Suprapubic skin (tissue), 4 donors: Measurements from ENCODE around the gene SRPRA. TPM values are rescaled to one million over a fixed set of nuclear protein-coding genes. Genes with fewer than 3 reads are reported as not detected.
A peak's percentile ranks its signal among the peaks of the same experiment; 100 is the strongest.

ENCODE experiments used
- DNase-seq, 2 donors: peaks; one replicate each; pipeline ENCODE4 v3.0.0-alpha.2; 2019; ENCODE audit warnings: low spot score in 2 of 2
- H3K27ac ChIP-seq: fragments of 200-600 bp; sonication (generic); one replicate; pipeline ENCODE4 v1.5.1; 2019
- H3K27me3 ChIP-seq: fragments of 200-600 bp; sonication (generic); one replicate; pipeline ENCODE4 v1.5.1; 2019
- H3K36me3 ChIP-seq: fragments of 200-600 bp; sonication (generic); one replicate; pipeline ENCODE4 v1.5.1; 2019
- H3K4me1 ChIP-seq: fragments of 200-600 bp; sonication (generic); one replicate; pipeline ENCODE4 v1.5.1; 2019
- H3K4me3 ChIP-seq: fragments of 200-600 bp; sonication (generic); one replicate; pipeline ENCODE4 v1.5.1; 2019; ENCODE audit warnings: mild to moderate bottlenecking
- H3K9me3 ChIP-seq: fragments of 200-600 bp; sonication (generic); one replicate; pipeline ENCODE4 v1.5.1; 2019
- EP300 ChIP-seq: sonication (generic); formaldehyde crosslinking; IDR thresholded peaks from one replicate; pipeline ENCODE4 v1.6.1; 2017; ENCODE audit warnings: antibody characterized with exemption
- POLR2A ChIP-seq, 2 donors: fragments of 450-650 bp; IDR thresholded peaks; one replicate each; pipeline ENCODE4 v1.6.1; 2017; ENCODE audit warnings: antibody characterized with exemption in 2 of 2, mild to moderate bottlenecking in 2 of 2, moderate library complexity in 2 of 2
- POLR2AphosphoS5 ChIP-seq, 3 donors: sonication (generic); formaldehyde crosslinking; IDR thresholded peaks; one replicate each; pipeline ENCODE4 v1.6.1; 2017; ENCODE audit warnings: antibody characterized with exemption in 3 of 3
- WGBS: methylation state at CpG from one replicate; pipeline ENCODE4 v1.1.5; 2018; 5-methylcytosine and 5-hydroxymethylcytosine counted together
- total RNA-seq, 4 donors: library from RNA; depleted of rRNA; stranded (reverse); fragments of >200 nt; gene quantifications; one replicate each; pipeline ENCODE4 v1.1.0, GENCODE V29; 2016
- TF ChIP-seq, protein P1 (sequence below), 2 donors: fragments of 200-600 bp in 1 of 2; fragments of 450-650 bp in 1 of 2; sonication (generic) in 1 of 2; IDR thresholded peaks; one replicate each; pipeline ENCODE4 v1.5.1; 2016 to 2019; ENCODE audit warnings: antibody characterized with exemption in 2 of 2, mild to moderate bottlenecking in 1 of 2, moderate library complexity in 1 of 2

SRPRA gene, protein sequence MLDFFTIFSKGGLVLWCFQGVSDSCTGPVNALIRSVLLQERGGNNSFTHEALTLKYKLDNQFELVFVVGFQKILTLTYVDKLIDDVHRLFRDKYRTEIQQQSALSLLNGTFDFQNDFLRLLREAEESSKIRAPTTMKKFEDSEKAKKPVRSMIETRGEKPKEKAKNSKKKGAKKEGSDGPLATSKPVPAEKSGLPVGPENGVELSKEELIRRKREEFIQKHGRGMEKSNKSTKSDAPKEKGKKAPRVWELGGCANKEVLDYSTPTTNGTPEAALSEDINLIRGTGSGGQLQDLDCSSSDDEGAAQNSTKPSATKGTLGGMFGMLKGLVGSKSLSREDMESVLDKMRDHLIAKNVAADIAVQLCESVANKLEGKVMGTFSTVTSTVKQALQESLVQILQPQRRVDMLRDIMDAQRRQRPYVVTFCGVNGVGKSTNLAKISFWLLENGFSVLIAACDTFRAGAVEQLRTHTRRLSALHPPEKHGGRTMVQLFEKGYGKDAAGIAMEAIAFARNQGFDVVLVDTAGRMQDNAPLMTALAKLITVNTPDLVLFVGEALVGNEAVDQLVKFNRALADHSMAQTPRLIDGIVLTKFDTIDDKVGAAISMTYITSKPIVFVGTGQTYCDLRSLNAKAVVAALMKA
- total RNA-seq = 100 to 1,000 TPM in 1 of 4 donors, 10 to 100 TPM in 3; 84.9 to 108 (median 97.0) TPM

DNA sequence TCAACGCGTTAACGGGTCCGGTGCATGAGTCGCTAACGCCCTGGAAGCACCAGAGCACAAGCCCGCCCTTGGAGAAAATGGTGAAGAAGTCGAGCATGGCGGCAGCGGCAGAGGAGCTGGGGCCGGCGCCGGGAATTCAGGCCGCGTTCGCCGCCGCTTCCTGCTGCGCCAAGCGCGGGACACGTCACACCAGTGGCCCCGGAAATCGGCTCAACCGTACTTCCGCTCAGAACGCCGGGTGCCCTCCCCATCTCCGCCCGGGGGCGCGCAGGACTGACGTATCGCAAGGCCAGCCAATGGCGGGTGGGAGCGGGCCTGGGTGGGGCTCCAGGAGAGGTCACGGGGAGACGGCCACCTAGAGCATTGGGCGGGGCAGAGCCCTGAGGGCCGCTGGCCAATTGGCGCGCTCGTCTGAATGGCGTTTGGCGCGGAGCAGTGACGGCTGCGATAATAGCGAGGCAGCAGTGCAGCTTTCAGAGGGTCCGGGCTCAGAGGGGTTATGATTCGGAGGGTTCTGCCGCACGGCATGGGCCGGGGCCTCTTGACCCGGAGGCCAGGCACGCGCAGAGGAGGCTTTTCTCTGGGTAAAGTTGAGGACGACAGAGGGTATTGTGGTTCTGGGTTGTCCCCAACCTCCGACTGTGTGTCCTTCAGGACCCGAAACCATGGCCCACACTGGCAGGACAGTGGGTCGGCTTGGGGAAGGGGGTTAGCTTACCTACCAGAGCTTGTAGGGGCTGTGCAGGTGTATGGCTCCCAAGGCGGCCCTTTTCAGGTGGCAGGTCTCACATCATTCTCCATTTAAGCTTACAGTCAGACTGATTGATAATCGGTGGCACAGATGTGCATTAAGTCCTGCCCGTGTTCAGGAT, at the start of gene SRPRA, which contains the start of gene FOXRED1:
SRPRA (minus strand) TSS at position 188 of the 872 bp plus-strand sequence; CDS start at position 97, 91 bp downstream.
FOXRED1 (plus strand) TSS at position 447 of the 872 bp plus-strand sequence; CDS start at position 500, 53 bp downstream.
- peaks cover 35% of the 10 kb centered on the region for H3K36me3 ChIP-seq
- H3K27me3 ChIP-seq = no peaks in the 10 kb centered on the region
- peak; percentile 100 for DNase-seq
- H3K9me3 ChIP-seq = no peaks in the 10 kb centered on the region
- peak within 1 kb of the TSS; percentile 69 for H3K4me3 ChIP-seq
- H3K27ac ChIP-seq = peak within 1 kb of the TSS; percentile 90
- TF ChIP-seq, protein P1, sequence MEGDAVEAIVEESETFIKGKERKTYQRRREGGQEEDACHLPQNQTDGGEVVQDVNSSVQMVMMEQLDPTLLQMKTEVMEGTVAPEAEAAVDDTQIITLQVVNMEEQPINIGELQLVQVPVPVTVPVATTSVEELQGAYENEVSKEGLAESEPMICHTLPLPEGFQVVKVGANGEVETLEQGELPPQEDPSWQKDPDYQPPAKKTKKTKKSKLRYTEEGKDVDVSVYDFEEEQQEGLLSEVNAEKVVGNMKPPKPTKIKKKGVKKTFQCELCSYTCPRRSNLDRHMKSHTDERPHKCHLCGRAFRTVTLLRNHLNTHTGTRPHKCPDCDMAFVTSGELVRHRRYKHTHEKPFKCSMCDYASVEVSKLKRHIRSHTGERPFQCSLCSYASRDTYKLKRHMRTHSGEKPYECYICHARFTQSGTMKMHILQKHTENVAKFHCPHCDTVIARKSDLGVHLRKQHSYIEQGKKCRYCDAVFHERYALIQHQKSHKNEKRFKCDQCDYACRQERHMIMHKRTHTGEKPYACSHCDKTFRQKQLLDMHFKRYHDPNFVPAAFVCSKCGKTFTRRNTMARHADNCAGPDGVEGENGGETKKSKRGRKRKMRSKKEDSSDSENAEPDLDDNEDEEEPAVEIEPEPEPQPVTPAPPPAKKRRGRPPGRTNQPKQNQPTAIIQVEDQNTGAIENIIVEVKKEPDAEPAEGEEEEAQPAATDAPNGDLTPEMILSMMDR (IDR thresholded peaks at IDR 0.05) = no peak
- TF ChIP-seq POLR2A (IDR thresholded peaks at IDR 0.05) = peak; percentile 71 to 79
- TF ChIP-seq POLR2AphosphoS5 (IDR thresholded peaks at IDR 0.05) = peak; percentile 39 to 93 (median 76)
- TF ChIP-seq EP300 = peak; percentile 62
- peaks cover 22% of the 10 kb centered on the region for H3K4me1 ChIP-seq
- under 1% methylated on average over 34 of the region's 64 CpGs for WGBS

DNA sequence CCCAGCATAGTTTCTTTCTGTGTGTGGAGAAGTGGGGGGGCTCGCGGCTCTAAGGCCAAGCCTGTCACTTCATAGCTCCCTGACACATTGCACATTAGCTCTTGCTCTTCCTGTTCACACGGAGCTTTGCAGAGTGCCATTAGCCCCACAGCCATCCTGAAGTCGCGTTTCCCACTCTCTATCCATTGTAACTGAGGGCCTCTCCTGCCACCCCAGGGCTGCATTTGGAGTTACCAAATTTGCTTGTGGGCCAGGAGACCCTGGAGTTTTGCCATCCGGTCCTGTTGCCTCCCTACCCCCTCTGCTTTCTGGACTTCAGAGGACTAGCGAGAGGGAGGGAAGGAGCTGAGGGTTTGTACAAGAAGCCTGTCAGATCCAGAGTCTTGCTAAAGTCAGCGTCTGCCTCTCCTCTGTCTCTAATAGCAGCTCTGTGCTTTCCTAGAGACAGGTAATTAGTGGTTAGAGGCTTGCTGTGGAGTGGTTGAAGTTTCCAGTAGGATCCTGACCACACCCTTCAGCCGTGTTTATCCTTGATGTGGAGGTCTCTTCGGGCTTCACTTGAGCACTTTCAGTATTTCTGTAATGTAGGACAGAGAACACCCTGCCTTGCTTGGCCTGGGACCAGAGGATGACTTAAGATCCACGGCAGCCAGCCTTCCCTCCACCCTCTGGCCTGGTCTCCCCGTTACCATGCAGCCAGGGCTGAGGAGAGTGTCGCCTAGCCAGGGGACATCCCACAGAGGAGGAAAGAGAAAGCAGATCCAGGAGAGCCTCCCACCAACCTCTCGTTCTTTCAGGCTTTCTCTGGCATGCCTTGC, 49.3 kb upstream of the SRPRA start:
- no peaks in the 10 kb centered on the region for H3K36me3 ChIP-seq
- peak overlapping the region; percentile 91 for H3K27ac ChIP-seq
- no peak for TF ChIP-seq POLR2A (IDR thresholded peaks at IDR 0.05)
- peak in 1 of 3 donors; percentile 23 for TF ChIP-seq POLR2AphosphoS5 (IDR thresholded peaks at IDR 0.05)
- peak; percentile 88 to 89 for DNase-seq
- peaks cover 33% of the 10 kb centered on the region for H3K4me1 ChIP-seq
- WGBS = 21% methylated on average over 13 of the region's 14 CpGs
- H3K4me3 ChIP-seq = peak overlapping the region; percentile 41
- H3K27me3 ChIP-seq = no peaks in the 10 kb centered on the region
- H3K9me3 ChIP-seq = no peaks in the 10 kb centered on the region

DNA sequence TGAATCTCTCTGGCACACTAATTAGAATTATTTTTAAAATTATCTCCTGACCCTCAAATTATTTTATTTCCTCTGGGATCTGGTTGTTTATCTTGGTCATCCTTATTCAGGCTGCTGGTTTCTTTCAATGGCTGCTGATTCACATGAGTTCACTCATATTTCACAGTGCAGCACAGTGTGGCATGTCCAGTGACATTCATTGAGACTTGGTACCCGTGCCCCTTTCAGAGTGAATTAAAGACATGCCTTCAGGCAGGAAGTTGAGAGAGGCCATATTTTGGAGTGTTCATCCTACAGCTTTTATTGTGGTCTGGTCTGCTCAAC, 48.7 kb upstream of the SRPRA start:
- 29% methylated on average over 1 of the region's 1 CpG for WGBS
- Histone ChIP-seq H3K9me3 (no peaks in the 10 kb centered on the region), H3K4me1 (peaks cover 38% of the 10 kb centered on the region), H3K4me3 (no peak overlapping the region), H3K36me3 (no peaks in the 10 kb centered on the region), H3K27ac (peak overlapping the region; percentile 91), H3K27me3 (no peaks in the 10 kb centered on the region)
- no peak for DNase-seq
- TF ChIP-seq POLR2AphosphoS5 (IDR thresholded peaks at IDR 0.05) = no peak
- TF ChIP-seq POLR2A (IDR thresholded peaks at IDR 0.05) = no peak
- TF ChIP-seq, protein P1 (IDR thresholded peaks at IDR 0.05) = no peak
- no peak for TF ChIP-seq EP300

DNA sequence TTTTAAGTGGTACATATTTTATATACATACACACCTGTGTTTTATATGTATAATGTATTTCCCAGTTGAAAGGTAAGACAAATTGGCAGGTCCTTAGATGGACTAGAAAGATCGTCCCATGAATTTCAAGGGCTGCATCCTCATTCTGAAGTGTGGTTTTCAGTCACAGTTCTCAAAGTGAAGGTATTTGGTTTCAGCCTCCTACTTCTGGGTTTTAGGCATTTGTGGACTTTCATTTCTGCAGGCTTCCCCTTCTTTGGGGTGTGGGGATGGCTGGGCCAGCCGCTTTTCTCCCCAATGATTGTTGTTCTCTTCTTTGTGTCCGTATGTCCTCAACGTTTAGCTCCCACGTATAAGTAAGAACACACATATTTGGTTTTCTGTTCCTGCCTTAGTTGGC, 45.1 kb upstream of the SRPRA start:
- Histone ChIP-seq H3K27me3 (no peaks in the 10 kb centered on the region), H3K4me1 (peaks cover 38% of the 10 kb centered on the region), H3K27ac (no peak overlapping the region), H3K9me3 (no peaks in the 10 kb centered on the region), H3K36me3 (peaks cover 7% of the 10 kb centered on the region), H3K4me3 (no peak overlapping the region)
- TF ChIP-seq EP300 (no peak), POLR2A (IDR thresholded peaks at IDR 0.05) (no peak), POLR2AphosphoS5 (IDR thresholded peaks at IDR 0.05) (no peak)
- TF ChIP-seq, protein P1 (IDR thresholded peaks at IDR 0.05) = no peak
- 94% methylated on average over 5 of the region's 5 CpGs for WGBS
- no peak for DNase-seq

DNA sequence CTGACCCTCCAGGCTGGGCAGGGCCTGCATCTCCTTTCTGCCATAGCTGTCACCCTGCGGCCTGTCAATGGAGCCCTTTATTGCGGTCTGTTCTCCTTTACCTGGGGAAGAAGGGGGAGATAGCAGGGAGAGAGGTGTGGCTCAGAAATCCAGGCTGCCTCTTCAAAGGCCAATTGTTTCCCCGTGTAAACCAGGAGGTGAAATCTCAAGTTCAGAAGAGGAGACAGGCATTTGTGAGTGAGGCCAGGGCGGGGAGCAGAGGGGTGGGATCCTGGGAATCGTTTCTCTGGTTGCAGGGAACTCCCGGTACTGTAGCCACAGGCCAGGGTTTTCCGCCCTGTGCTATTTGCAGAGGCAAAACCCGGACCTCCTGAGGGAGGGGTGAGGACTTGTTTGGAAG, 44.3 kb upstream of the SRPRA start:
- H3K4me1 ChIP-seq = peaks cover 29% of the 10 kb centered on the region
- no peak overlapping the region for H3K4me3 ChIP-seq
- H3K9me3 ChIP-seq = no peaks in the 10 kb centered on the region
- DNase-seq = no peak
- WGBS = 51% methylated on average over 8 of the region's 8 CpGs
- no peak overlapping the region for H3K27ac ChIP-seq
- H3K36me3 ChIP-seq = peaks cover 11% of the 10 kb centered on the region
- no peaks in the 10 kb centered on the region for H3K27me3 ChIP-seq
- no peak for TF ChIP-seq POLR2AphosphoS5 (IDR thresholded peaks at IDR 0.05)
- no peak for TF ChIP-seq EP300
- TF ChIP-seq, protein P1 (IDR thresholded peaks at IDR 0.05) = no peak
- no peak for TF ChIP-seq POLR2A (IDR thresholded peaks at IDR 0.05)
